ENCODE data around the gene DAPK3. TPM values are rescaled to one million over a fixed set of nuclear protein-coding genes. Genes with fewer than 3 reads are reported as not detected.
"Not testable (repeated sequence)": the region's sequence is repeated elsewhere in the genome, so short reads cannot be mapped to it uniquely, and the experiment has no call there.

The DAPK3 gene
- total RNA-seq, 4 donors from 2014 or later: 38.2 to 60.4 (median 45.9) TPM

GRCh38 chr19:3950871-3951861, 19.7 kb downstream of the DAPK3 start:
- peak overlapping the region; percentile 16 to 86 (median 70) for H3K27ac ChIP-seq
- WGBS, 2 donors: 42 to 52% methylated on average over 14 to 16 of the region's 41 CpGs
- no peak for DNase-seq
- H3K36me3 ChIP-seq: peaks cover 0 to 8% (median 0%) of the 10 kb centered on the region in 3 donors
- TF ChIP-seq CTCF (IDR thresholded peaks at IDR 0.05) (no peak), POLR2A (IDR thresholded peaks at IDR 0.05) (no peak)
- no peaks in the 10 kb centered on the region for H3K9me3 ChIP-seq
- intact Hi-C loops (cut with DNase I): no loop called here
- H3K4me1 ChIP-seq: peaks cover 0 to 38% (median 10%) of the 10 kb centered on the region in 3 donors
- H3K27me3 ChIP-seq: no peaks in the 10 kb centered on the region
- peak overlapping the region in 3 of 4 donors; percentile 1 to 48 (median 16) for H3K4me3 ChIP-seq

- H3K27me3 ChIP-seq: no peaks in the 10 kb centered on the region
- peak overlapping the region in 3 of 4 donors; percentile 1 to 48 (median 16) for H3K4me3 ChIP-seq
- intact Hi-C loops (cut with DNase I): no loop called here
- peak overlapping the region; percentile 16 to 86 (median 70) for H3K27ac ChIP-seq
- no peaks in the 10 kb centered on the region for H3K9me3 ChIP-seq
- 33% methylated on average over 1 of the region's 20 CpGs; no CpG with 5 or more reads in 1 of the 2 donors for WGBS, 2 donors
- no peak for TF ChIP-seq CTCF (IDR thresholded peaks at IDR 0.05)
- no peak for TF ChIP-seq POLR2A (IDR thresholded peaks at IDR 0.05)
- H3K36me3 ChIP-seq: no peaks in the 10 kb centered on the region
- DNase-seq: no peak
- H3K4me1 ChIP-seq: peaks cover 0 to 38% (median 10%) of the 10 kb centered on the region in 3 donors
Measured at GRCh38 chr19:3949997-3950859, 20.7 kb downstream of the DAPK3 start.

GRCh38 chr19:3949294-3949693, 21.6 kb downstream of the DAPK3 start:
- Histone ChIP-seq H3K27me3 (no peaks in the 10 kb centered on the region), H3K9me3 (no peaks in the 10 kb centered on the region), H3K36me3 (no peaks in the 10 kb centered on the region), H3K27ac (no peak overlapping the region), H3K4me1 (peaks cover 0 to 33% (median 10%) of the 10 kb centered on the region in 3 donors), H3K4me3 (no peak overlapping the region)
- TF ChIP-seq CTCF (IDR thresholded peaks at IDR 0.05) (no peak), POLR2A (IDR thresholded peaks at IDR 0.05) (no peak)
- no peak for DNase-seq
- WGBS, 2 donors: 43% methylated on average over 3 of the region's 11 CpGs; no CpG with 5 or more reads in 1 of the 2 donors
- intact Hi-C loops (cut with DNase I): no loop called here

- H3K36me3 ChIP-seq; DNase-seq; H3K27me3 ChIP-seq; intact Hi-C loops (cut with DNase I); H3K4me3 ChIP-seq; H3K27ac ChIP-seq; H3K9me3 ChIP-seq: not testable (repeated sequence)
- peaks cover 0 to 20% (median 7%) of the 10 kb centered on the region in 3 donors for H3K4me1 ChIP-seq
- WGBS, 2 donors: 79 to 86% methylated on average over 14 to 15 of the region's 15 CpGs
Measured at GRCh38 chr19:3947316-3947933, 23.5 kb downstream of the DAPK3 start.

GRCh38 chr19:3945838-3946237, 25.1 kb downstream of the DAPK3 start:
- Histone ChIP-seq H3K36me3 (no peaks in the 10 kb centered on the region), H3K27ac (no peak overlapping the region), H3K9me3 (no peaks in the 10 kb centered on the region), H3K4me3 (no peak overlapping the region), H3K27me3 (no peaks in the 10 kb centered on the region), H3K4me1 (peaks cover 0 to 7% (median 3%) of the 10 kb centered on the region in 3 donors)
- no peak for TF ChIP-seq POLR2A (IDR thresholded peaks at IDR 0.05)
- TF ChIP-seq CTCF (IDR thresholded peaks at IDR 0.05): no peak
- intact Hi-C loops (cut with DNase I): no loop called here
- 27 to 41% methylated on average over 2 of the region's 2 CpGs for WGBS, 2 donors
- DNase-seq: no peak

Measured in esophagus squamous epithelium (tissue), 5 donors.